ENCODE results near the gene ERN1. TPM values are rescaled to one million over a fixed set of nuclear protein-coding genes. Genes with fewer than 3 reads are reported as not detected.
"Not testable (repeated sequence)": the region's sequence is repeated elsewhere in the genome, so short reads cannot be mapped to it uniquely, and the experiment has no call there.

ERN1 gene
- total RNA-seq, result 52.6 TPM
- long read RNA-seq, transcript ERN1-208 (1 exons, 2,068 nt), result major isoform, 8 of 22 reads
- long read RNA-seq, partial matches to known transcripts, result 9 of 22 reads
- long read RNA-seq, other reads (novel, unspliced or antisense), result 5 of 22 reads

GRCh38 chr17:64129765-64130558 is at the start of gene ERN1:
TSS of gene ERN1 (minus strand) at chr17:64130144. CDS start at chr17:64130029, 115 bp downstream.
- Histone ChIP-seq H3K36me3 (no peaks in the 10 kb centered on the region), H3K9me3 (no peaks in the 10 kb centered on the region), H3K27me3 (no peaks in the 10 kb centered on the region), H3K4me1 (peaks cover 19% of the 10 kb centered on the region), H3K4me3 (peak within 1 kb of the TSS; percentile 75), H3K27ac (peak within 1 kb of the TSS; percentile 94)
- TF ChIP-seq CTCF (IDR thresholded peaks at IDR 0.05), result no peak
- ATAC-seq (peak; percentile 97), DNase-seq (peak; percentile 98)
- intact Hi-C loops (cut with DNase I), result loop anchor here (10.0 kb wide), 1 partner anchor 215 kb away; the partner anchor contains the start of genes CSHL1 and GH1

- H3K27ac ChIP-seq; DNase-seq; H3K36me3 ChIP-seq; H3K27me3 ChIP-seq; H3K4me3 ChIP-seq; ATAC-seq; H3K9me3 ChIP-seq; intact Hi-C loops (cut with DNase I): not testable (repeated sequence)
- H3K4me1 ChIP-seq, result peaks cover 30% of the 10 kb centered on the region
Measured at GRCh38 chr17:64179024-64179423, 49.1 kb upstream of the ERN1 start.

- H3K4me1 ChIP-seq, result peaks cover 38% of the 10 kb centered on the region
- no peaks in the 10 kb centered on the region for H3K9me3 ChIP-seq
- H3K36me3 ChIP-seq, result no peaks in the 10 kb centered on the region
- DNase-seq (no peak), ATAC-seq (no peak)
- no peak overlapping the region for H3K4me3 ChIP-seq
- TF ChIP-seq CTCF (IDR thresholded peaks at IDR 0.05), result no peak
- no peak overlapping the region for H3K27ac ChIP-seq
- intact Hi-C loops (cut with DNase I), result no loop called here
- H3K27me3 ChIP-seq, result no peaks in the 10 kb centered on the region
Measured at GRCh38 chr17:64178011-64178825, 48.3 kb upstream of the ERN1 start.

- H3K36me3 ChIP-seq, result no peaks in the 10 kb centered on the region
- no peak for TF ChIP-seq CTCF (IDR thresholded peaks at IDR 0.05)
- H3K4me3 ChIP-seq, result no peak overlapping the region
- H3K9me3 ChIP-seq, result no peaks in the 10 kb centered on the region
- H3K27me3 ChIP-seq, result no peaks in the 10 kb centered on the region
- intact Hi-C loops (cut with DNase I), result no loop called here
- DNase-seq (no peak), ATAC-seq (no peak)
- H3K4me1 ChIP-seq, result peaks cover 39% of the 10 kb centered on the region
- H3K27ac ChIP-seq, result peak overlapping the region; percentile 64
Measured at GRCh38 chr17:64177311-64178010, 47.5 kb upstream of the ERN1 start.

- H3K36me3 ChIP-seq, result no peaks in the 10 kb centered on the region
- TF ChIP-seq CTCF (IDR thresholded peaks at IDR 0.05), result no peak
- H3K4me3 ChIP-seq, result no peak overlapping the region
- H3K9me3 ChIP-seq, result no peaks in the 10 kb centered on the region
- intact Hi-C loops (cut with DNase I), result no loop called here
- H3K27ac ChIP-seq, result peak overlapping the region; percentile 64
- peaks cover 39% of the 10 kb centered on the region for H3K4me1 ChIP-seq
- DNase-seq (no peak), ATAC-seq (peak; percentile 3)
- H3K27me3 ChIP-seq, result no peaks in the 10 kb centered on the region
Measured at GRCh38 chr17:64176556-64176955, 46.6 kb upstream of the ERN1 start.

Data from upper lobe of right lung (tissue), 1 donor.